ENCODE results near the gene ARID1B. TPM values are rescaled to one million over a fixed set of nuclear protein-coding genes. Genes with fewer than 3 reads are reported as not detected.

ARID1B gene
- total RNA-seq, 4 donors from 2014 or later: 157 to 315 (median 206) TPM

DNA sequence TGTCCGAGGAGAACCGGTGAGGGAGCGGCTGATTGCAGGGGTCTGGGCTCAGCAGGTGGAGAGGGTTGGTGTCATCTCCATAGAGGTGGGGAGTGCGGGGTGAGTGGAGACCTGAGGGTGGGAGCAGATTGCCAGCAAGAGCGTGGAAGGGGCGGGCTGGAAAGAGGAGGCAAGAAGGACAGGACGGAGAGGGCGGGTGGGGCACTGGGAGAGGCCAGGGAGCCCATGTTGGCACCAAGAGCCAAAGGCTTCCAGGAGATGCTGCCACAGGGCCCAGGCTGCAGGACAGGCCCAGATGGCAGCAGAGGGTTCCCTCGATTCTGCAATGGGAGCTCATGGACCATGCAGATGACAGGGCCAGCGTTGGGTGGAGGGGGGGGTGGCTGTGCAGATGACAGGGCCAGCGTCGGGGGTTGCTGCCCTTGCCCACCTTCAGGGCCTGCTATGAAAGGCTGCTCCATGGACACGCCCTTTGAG lies 440.8 kb downstream of the ARID1B start:
- no peaks in the 10 kb centered on the region for H3K36me3 ChIP-seq
- no peak overlapping the region for H3K4me3 ChIP-seq (replicated peaks in 1 of 3)
- peaks cover 0 to 6% of the 10 kb centered on the region in 2 donors for H3K4me1 ChIP-seq
- WGBS, 2 donors: 93 to 94% methylated on average over 13 of the region's 13 CpGs
- no peak for DNase-seq
- TF ChIP-seq CTCF (IDR thresholded peaks at IDR 0.05): no peak
- TF ChIP-seq POLR2A (IDR thresholded peaks at IDR 0.05): no peak
- H3K27me3 ChIP-seq: no peaks in the 10 kb centered on the region
- no peaks in the 10 kb centered on the region for H3K9me3 ChIP-seq
- intact Hi-C loops (cut with DNase I): no loop called here
- no peak overlapping the region for H3K27ac ChIP-seq

DNA sequence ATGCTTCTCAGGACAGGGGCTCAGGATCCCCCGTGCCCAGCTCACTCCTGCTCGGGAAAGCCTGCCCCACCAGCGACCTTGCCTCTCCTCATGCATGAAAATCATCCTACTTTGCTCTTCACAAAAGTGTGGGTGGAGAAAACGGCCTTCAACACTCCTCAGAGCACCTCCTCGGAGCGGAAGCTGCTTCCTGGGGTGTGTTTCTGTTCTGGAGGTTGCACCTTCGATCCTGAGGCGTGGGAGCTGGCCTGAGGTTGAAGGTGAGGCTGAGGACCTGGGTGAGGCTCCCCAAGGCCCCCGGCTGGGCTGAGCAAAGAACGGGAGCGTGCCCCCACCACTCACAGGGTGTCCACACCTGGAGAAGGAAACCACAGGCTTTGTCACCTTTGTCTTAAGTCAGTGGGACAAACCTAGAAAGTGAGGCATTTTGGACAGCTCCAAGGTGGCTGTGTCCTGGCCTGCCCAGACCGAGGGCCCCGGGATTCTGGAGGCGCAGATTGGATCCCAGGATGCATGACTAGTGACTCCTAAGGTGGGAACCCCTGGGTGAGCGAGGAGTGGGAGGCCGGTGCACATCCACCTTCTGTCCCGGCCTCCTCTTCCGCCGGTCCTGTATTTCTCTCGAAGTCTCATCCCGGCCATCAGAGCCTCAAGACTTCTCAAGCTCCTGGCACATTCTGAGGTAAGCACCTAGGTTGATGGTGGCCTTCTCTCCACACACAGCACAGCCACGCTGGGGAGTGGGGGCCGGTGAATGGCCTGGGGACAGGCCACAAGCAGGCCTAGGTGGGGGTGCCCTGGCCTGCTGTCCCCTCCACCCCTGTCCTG lies 441.4 kb downstream of the ARID1B start:
- WGBS, 2 donors: 80 to 84% methylated on average over 22 to 23 of the region's 23 CpGs
- Histone ChIP-seq H3K9me3 (no peaks in the 10 kb centered on the region), H3K4me3 (replicated peaks in 1 of 3) (no peak overlapping the region), H3K4me1 (peaks cover 0 to 6% of the 10 kb centered on the region in 2 donors), H3K27ac (no peak overlapping the region), H3K36me3 (no peaks in the 10 kb centered on the region), H3K27me3 (no peaks in the 10 kb centered on the region)
- intact Hi-C loops (cut with DNase I): no loop called here
- no peak for DNase-seq
- no peak for TF ChIP-seq CTCF (IDR thresholded peaks at IDR 0.05)
- TF ChIP-seq POLR2A (IDR thresholded peaks at IDR 0.05): no peak

GRCh38 chr6:157219201-157220200 lies 442.3 kb downstream of the ARID1B start:
- Histone ChIP-seq H3K4me3 (replicated peaks in 1 of 3) (no peak overlapping the region), H3K4me1 (peaks cover 0 to 6% of the 10 kb centered on the region in 2 donors), H3K27ac (no peak overlapping the region), H3K36me3 (no peaks in the 10 kb centered on the region), H3K27me3 (no peaks in the 10 kb centered on the region), H3K9me3 (no peaks in the 10 kb centered on the region)
- DNase-seq: no peak
- whole genome bisulfite sequencing, 2 donors: 88 to 90% methylated on average over 15 to 18 of the region's 18 CpGs
- TF ChIP-seq CTCF (IDR thresholded peaks at IDR 0.05) (no peak), POLR2A (IDR thresholded peaks at IDR 0.05) (no peak)
- intact Hi-C loops (cut with DNase I): loop anchor here (5.0 kb wide), 1 partner anchor 53 kb away; no protein-coding TSS in a partner anchor

GRCh38 chr6:157220485-157220884 lies 443.3 kb downstream of the ARID1B start:
- no peak for DNase-seq
- peaks cover 0 to 8% of the 10 kb centered on the region in 2 donors for H3K4me1 ChIP-seq
- H3K36me3 ChIP-seq: no peaks in the 10 kb centered on the region
- no peak overlapping the region for H3K4me3 ChIP-seq (replicated peaks in 1 of 3)
- TF ChIP-seq CTCF (IDR thresholded peaks at IDR 0.05) (no peak), POLR2A (IDR thresholded peaks at IDR 0.05) (no peak)
- intact Hi-C loops (cut with DNase I): loop anchor here (5.0 kb wide), 1 partner anchor 52 kb away; no protein-coding TSS in a partner anchor
- WGBS, 2 donors: 88 to 93% methylated on average over 1 of the region's 1 CpG
- H3K27ac ChIP-seq: no peak overlapping the region
- no peaks in the 10 kb centered on the region for H3K9me3 ChIP-seq
- H3K27me3 ChIP-seq: no peaks in the 10 kb centered on the region
